HG03108 (cell line): ENCODE data around the gene IGFN1.

ENCODE experiments used
- ATAC-seq: cut with Tn5 transposase; IDR thresholded peaks from one replicate; pipeline ENCODE4 v1.9.1; 2021; ENCODE audit warnings: moderate library complexity; ENCODE audit not compliant: unreplicated experiment

IGFN1 gene

DNA sequence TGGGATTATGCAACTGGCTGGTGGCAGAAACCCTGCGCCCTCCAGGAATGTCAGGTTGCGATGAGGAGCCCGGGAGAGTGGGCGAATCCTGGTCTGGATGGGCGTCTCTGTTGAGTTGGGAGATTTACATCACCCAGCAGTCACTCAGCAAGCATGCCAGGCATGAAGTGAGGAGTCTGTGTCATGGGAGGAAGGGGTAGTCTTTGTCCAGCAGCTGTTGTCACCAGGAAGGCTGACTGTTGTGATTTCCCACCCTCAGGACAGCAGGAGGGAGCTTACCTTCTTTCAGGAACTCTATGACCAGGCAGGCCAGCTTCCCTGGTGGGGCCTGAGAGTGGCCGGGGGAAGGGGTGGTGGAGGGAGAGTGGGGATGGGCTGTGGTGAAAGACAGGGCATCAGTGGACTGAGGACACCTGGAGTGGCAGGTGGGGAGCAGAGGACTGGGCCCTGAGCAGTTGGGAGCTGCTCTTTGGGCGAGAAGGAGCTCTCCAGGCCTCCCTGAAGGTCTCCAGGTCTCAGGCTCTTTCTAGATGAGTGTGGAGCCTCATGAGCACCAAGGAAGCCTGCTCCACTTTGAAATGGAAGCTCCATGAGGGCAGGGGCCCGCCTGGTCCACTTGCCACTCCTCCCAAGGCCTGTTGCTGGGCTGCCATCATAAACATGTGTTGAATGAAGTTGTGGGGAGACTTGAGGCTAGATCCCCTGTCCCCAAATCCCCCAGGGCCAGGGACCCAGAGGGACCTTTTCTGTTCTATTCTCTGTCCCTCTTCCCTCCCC is 71.3 kb downstream of the IGFN1 start:
- ATAC-seq = no peak

DNA sequence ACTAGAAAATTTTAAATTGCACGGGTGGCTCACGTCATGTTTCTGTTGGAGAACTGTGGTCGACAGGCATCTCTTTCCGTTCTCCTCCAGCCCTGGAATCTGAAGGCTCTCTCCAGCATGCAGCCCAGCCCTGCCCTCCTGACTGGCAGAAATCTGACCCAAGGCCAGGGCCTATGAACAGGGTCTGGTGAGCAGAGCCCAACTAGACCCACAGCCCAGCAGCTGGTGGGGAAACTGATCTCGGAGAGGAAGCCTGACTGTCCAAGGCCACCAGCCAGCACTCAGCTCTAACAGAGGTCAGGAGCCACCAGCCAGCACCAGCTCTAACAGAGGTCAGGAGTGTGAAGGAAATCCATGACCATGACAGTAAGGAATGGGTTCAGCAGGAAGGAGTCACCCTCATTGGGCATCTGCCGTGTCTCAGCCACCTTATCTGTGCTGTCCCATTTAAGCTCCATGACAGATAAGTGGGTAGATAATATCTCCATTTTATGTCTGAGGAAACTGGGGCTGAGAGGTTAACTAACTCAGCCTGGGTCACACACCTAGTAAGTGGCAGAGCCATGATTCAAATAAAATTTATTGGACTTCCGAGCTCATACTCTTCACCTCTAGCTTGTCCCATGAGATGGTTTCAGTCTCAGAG is 72.5 kb downstream of the IGFN1 start:
- no peak for ATAC-seq

DNA sequence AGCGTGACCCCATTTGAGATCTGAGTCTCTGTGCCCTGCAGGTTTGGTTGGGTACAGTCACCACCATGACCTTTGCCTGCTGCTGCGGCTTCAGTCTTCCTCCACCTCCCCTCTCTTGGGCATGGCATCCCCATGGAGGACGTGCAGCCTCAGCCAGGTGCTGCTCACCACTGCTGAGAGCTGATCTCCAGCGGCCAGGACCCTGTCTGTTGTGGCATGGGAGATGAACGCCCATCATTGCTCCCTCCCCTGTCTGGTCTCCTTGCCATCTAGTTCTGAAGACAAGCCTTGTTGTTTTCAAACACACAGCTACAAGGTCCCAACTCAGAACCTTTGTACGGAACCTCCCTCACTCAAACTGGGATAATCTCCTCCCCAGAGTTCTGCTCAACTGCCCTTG is 73.4 kb downstream of the IGFN1 start:
- no peak for ATAC-seq

DNA sequence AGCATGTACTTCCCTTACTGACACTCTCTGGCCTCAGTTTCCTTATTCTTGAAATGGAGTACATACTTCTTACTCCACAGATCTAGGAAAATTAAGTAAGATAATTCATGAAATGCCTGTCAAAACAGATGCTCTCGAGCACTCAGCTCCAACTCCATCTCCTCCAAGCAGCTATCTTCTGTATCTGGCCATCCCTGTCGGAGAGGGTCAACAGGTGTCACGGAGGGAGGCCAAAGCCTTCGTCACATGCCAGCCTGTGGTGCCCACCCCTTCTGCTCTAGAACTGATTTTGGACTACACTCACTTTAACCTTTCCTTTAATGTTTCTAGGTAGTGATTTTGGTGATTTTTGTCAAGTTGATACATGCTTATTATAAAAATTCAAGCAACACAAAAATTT is 73.9 kb downstream of the IGFN1 start:
- no peak for ATAC-seq

DNA sequence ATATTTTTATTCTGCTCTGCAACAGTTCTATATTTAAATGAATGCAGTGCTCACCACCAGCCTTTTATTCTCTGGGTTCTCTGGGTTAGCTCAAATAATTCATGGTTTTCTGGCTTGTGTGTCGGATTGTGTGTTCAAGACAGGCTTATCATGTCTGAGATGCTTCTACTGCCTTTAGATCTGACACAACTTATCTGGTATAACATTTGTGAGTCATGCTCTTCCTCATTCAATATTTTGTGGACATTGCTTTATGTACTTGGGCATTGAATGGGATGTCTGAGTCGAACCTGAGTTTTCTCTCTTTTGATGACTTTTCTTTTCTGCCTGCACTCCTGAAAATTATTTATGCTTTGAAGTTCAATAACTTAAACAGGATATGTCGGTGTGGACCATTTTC is 75.1 kb downstream of the IGFN1 start:
- no peak for ATAC-seq

DNA sequence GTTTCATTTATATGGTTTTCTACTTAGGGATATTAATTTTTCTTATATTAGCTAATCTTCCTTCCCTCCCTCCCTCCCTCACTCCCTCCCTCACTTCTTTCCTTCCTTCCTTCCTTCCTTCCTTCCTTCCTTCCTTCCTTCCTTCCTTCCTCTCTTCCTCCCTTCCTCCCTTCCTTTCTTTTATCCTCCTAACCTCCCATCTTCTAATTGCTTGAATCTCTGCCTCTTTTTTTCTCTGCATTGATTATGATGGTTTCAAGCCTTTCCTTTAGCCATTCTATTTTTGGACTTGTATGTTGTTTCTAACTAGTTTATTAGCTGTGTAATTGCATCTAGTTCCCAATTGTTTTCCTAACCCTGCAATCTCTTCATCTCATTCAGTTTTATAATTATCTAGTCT is 75.7 kb downstream of the IGFN1 start:
- ATAC-seq = no peak

DNA sequence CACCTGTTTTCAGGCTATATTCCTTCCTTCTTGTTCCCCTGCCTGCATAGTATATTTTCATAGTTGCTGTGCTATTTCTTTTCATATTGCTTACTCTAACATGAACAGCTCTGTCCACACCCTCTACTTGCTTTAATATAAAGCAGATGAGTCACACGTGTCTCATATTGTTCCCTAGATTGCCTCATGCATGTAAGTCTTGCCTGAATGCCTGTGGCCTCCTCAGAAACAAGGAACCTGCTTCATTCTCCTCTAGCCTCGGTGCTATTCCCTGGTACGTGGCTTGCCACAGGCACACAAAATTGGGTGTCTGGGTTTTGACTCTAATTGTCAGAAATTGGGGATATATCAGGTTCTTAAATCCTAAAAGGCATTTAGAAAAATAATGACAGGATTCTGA is 76.2 kb downstream of the IGFN1 start:
- no peak for ATAC-seq

DNA sequence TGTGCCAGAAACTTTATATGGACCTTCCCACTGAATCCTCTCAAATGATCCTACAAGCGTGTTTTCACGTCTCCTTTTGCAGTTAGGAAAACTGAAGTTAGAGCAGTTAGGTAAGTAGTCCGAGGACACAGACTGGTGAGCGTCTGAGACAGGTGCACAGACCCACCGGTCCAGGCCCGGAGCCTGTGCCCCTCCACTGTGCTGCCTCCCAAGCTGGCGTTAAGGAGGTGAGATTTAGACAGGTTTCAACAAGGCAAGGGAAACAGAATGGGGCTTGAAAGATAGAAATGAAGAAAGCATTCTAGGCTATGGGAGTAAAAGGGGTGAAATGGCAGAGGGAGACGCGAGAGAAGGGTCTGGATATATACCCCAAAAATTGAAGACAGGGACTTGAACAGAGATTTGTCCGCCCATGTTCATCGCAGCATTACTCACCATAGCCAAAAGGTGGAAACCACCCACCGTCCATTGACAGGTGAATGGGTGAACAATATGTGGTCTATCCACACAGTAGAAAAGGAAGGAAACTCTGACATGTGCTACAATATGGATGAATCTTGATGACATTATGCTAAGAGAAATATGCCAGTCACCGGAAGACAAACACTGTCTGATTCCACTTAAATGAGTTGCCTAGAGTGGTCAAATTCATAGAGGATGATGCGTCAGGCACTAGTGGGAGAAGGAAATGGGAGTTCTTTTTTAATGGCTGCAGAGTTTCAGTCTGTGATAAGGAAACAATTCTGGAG is 77.0 kb downstream of the IGFN1 start:
- no peak for ATAC-seq

DNA sequence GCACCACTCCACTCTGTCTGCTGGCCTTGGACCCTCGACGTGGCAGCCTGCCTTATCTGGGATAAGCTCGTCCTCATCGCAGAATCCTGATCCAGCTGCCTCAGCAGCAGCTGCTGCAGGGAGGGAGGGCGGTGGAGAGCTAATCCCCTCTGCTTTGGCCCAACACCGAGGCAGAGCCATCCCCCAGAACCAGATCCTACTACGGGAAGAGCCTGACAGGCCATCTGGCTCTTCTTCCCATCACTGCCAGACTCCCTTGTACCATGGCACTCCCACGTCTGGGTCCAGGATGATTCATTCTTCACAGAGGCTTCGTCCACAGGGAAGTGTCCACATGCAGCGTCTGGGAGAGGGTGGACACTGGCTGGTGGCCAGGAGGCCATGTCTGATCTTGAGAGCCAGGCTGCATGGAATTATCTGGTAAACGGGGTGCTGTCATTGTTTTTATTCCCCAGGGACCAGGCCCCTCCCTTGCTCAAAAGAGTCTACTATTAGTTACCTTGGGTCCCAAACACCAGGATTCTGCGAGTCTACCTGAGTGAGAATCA is 78.1 kb downstream of the IGFN1 start:
- ATAC-seq = no peak

DNA sequence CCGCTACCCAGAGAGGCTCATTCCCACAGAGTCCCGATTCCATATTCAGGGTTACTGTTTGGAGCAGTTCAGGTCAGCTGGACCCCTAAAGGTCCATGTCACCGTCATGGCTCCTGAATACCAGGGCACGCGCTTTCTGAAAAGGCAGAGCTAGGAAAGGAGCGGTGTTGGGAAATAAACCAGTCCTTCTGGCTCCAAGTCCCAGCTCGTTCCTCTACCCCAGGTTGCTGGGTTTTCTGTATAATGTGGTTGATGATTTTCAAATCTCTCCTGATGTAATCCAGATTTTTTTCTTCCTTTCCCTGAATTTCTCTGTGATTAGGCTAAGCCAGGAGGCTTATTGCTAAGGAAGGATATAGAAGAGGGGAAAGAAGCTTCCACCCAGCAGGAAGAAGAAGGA is 78.7 kb downstream of the IGFN1 start:
- ATAC-seq = no peak

DNA sequence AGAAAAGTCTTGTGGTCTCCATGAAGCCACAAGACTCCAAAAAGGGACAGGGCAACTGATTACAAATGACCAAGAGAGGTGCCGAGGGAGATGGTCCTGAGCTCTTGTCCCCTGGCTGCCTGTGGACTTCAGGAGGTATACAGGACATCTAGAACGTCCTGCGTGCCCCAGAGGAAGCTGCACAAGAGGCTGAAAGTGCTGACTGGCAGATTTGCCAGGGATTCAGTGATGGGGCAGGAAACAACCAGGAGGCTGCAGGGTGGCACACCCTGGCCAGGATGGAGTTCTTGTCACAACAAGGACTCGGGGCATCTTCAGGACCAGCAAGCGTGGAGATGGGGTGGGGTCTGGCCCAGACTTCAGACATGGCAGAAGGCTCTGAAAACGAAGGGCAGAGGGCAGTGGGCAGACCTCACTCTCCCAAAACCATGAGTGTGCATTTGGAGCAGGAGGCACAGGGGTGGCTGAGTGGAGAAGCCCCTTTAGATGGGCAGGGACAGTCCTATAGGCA is 79.3 kb downstream of the IGFN1 start:
- ATAC-seq = no peak

DNA sequence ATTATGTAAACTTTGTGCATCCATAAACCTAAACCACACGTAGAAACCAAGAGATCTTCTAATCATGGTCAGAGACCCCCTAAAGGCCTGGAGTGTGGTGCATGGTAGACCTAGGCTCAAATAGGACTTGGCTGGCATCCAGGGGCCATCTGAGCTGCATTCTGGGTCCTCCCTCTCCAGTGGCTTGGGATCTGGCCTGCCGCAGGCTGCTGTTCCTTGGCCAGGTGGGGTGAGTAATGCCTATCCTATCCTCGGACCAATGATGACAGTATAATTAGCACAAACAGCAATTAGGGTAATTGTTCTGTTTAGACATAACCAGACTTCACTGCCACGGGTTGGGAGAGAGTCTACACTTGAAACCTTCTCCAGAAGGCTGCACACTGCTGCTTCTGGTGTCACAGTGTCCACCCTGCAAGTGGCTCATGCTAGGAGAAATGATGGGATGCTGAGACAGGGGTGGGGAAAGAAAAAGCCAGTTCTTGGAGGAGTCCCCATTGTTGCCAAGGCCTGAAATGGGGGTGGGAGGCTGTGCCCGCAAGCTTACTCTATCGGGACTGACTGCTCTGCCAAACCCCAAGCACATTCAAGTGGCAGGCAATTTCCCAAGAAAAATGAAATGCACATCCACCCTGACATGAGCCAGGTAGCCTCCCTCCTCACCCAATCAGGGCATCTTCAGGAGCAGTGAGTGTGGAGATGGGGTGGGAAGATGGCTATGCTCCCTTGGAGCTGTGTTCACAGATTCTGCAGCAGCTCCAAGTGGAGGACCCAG is 80.2 kb downstream of the IGFN1 start:
- ATAC-seq = no peak

DNA sequence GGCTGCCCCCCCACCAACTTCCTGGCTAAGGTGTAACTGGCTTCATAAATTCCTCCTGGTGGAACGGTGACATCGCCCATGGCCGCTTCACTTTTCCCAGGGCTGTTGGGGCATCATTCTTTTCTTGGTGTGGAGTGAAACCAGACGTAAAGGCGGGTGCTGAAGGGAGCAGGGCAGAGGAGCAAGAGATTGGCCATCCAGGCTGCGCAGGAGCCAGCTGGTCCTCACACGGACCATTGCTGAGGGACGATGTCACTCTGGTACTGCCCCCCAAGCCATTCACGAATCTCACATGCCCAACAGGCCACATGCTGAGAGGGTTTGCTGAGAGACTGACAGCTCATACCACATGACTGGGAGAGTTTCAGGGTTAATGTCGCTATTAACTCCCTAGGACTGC is 82.2 kb downstream of the IGFN1 start:
- no peak for ATAC-seq

DNA sequence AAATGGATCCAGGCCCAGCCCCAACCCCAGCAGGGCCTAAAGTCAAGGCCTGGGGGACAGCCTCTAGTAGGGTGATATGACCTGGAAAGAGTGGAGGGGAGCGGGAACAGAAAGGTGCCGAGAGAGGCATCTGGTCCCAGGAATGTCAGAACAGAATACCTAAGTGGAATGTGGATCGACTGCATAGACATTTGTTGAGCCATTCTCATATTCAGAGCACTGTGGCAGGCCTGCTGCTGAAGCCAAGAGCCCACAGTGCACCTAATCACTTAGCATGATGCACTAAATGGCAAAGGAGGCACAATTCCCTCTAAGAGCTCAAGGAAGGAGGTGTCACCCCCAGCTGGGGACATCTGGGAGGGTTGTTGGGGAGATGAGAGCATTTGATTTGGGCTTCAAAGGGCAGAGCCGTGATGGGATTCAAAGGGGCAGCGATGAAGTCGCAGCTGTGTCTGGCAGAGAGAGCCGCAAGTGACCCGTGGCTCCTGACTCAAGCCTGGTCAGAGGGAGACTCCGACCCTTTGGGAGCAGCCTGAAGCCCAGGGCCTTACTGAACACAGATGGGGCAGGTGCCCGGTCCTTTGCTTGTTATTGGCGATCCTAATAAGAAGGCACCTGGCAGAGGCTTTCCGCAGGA is 84.1 kb downstream of the IGFN1 start:
- ATAC-seq = no peak

DNA sequence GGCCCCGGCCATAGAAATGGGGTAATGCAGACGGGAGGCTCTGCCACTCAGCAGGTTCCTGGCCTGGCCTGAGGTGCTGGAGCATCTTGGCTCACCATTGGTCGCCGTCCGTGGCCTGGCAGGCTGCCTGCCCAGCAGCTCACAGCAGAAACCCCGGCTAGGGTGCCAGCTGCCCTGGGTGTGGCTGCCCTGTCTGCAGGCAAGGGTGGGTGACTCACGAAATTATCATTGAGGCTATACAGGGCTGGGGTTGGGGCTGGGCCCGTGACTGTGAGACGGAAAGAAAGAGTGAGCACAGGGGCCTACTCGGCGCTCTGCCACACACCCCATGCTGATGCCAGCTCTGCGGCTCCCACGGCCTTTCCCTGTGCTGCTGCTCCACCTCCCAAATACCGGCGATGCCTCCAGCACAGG is 84.6 kb downstream of the IGFN1 start:
- no peak for ATAC-seq

DNA sequence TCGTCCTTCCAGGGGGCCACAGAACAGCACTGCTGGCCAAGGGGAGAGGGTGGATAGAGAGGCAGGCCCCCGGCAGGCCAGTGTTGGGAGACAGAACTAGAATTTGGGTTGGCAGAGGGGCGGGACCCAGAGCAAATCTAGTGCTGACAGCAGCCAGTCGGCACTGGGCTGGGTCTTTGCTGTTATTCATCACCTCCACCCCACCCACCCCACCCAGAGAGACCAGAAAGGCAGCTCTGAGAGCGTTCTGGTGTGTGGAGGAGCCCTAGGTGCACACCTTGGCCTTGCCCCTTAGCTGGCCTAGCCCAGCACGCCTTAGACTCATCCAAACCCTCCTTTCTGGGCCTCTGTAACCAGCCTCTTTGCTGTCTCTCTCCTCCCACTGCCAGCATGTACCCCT is 86.3 kb downstream of the IGFN1 start:
- no peak for ATAC-seq

DNA sequence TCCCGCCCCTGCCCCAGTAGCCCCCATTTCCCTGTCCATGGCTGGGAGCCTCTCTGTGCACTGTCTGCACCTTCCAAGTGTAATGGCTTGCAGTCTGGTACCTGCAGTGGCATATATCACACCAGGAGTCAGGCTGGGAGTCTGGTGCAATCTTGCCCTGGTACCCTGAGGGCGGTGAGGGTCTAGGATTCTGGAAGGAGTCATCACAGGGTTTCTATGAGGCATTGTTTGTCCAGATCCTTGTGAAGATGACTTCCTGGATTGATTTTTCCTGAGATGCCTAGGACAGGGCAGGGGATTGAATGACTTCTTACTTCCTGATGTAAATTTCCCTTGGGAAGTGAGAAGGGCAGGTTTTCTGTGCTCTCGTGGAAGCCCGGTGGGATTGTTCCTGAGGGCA is 86.8 kb downstream of the IGFN1 start:
- no peak for ATAC-seq
